ENCODE data around the gene DAB2.
A peak's percentile ranks its signal among the peaks of the same experiment; 100 is the strongest.

DAB2 gene

DNA sequence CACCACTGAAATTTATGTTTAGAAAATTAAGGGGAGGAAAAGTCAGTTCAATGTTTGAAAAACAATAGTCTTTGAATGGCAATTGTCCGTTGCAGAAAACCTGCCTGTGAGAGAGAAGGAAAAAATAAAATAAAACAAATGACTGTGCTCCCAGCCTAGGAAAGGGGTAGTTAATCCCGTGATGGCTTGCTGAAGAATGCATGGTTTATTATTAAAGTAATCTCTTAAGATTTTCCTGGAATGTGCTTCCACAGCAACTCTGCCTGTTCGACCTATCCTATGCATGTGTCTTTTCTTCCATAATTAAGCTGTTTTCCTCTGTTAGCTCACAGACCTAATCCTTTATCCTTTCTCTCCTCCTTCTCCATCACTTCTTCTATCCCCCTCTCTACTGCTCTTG is 2.4 kb upstream of the DAB2 start:
- TF ChIP-seq, protein P1, sequence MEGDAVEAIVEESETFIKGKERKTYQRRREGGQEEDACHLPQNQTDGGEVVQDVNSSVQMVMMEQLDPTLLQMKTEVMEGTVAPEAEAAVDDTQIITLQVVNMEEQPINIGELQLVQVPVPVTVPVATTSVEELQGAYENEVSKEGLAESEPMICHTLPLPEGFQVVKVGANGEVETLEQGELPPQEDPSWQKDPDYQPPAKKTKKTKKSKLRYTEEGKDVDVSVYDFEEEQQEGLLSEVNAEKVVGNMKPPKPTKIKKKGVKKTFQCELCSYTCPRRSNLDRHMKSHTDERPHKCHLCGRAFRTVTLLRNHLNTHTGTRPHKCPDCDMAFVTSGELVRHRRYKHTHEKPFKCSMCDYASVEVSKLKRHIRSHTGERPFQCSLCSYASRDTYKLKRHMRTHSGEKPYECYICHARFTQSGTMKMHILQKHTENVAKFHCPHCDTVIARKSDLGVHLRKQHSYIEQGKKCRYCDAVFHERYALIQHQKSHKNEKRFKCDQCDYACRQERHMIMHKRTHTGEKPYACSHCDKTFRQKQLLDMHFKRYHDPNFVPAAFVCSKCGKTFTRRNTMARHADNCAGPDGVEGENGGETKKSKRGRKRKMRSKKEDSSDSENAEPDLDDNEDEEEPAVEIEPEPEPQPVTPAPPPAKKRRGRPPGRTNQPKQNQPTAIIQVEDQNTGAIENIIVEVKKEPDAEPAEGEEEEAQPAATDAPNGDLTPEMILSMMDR (IDR thresholded peaks at IDR 0.05; ENCODE audit: low read depth, low read length) = no peak
- DNase-seq (ENCODE audit: low read depth, low spot score) = peak; percentile 35
- in situ Hi-C loops (cut with HindIII; ENCODE audit: low sequenced_read_pairs) = no loop called here
- no peak overlapping the region for H3K4me3 ChIP-seq (ENCODE audit: low read depth, low read length)

DNA sequence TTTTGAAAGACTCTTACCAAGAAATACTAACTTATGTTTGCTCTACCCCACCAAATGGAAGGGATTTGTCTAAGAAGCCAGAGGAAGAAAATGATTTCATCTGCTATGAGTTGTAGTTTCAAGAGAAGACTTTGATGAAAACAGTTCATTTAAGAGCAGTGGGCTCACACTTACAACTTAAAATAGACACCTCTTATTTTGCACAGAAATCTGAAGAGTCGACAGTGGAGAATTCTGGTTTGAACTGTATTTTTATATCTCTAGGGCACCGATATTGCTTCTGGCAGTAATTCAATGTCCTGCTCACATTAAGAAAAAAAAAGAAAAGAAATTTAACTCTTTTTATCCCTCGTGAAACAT is 1.9 kb upstream of the DAB2 start:
- H3K4me3 ChIP-seq (ENCODE audit: low read depth, low read length) = no peak overlapping the region

DNA sequence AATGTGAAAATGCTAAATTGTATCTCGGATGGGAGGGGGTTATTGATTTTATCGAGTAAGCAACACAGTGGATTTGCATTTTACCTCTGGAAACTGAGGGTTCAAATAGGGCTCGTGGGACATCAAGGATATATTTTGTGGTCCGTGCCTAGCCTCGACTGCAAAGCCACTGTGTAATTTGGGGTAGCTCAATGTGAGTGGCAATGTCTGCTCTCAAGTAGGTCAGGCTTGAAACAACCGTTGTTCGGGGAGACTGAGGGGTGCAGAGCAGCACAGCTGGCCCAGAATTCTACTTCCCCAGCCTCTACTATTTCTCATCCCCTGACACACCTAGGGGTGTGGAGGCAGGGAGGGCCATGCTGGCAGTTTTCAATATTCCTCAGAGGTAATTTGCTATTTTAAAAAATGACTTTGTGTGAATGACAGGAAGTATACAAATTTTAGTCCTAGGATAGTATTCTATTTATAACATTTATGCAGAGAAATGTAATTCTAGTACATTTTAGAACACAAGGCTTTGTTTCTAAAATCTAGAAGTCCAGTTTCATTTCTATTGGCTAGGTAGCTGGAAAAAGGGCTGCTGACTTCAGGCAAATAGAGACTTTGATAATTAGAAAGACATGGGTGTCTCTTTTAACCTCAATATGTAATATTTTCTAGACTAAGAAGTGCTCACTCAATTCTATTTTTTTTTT is 1.4 kb upstream of the DAB2 start:
- in situ Hi-C loops (cut with HindIII; ENCODE audit: low sequenced_read_pairs) = no loop called here
- TF ChIP-seq, protein P1 (IDR thresholded peaks at IDR 0.05; ENCODE audit: low read depth, low read length) = no peak
- H3K4me3 ChIP-seq (ENCODE audit: low read depth, low read length) = no peak overlapping the region
- no peak for DNase-seq (ENCODE audit: low read depth, low spot score)

More for the DNA sequence above, 1.9 kb upstream of the DAB2 start:
- DNase-seq (ENCODE audit: low read depth, low spot score) = peak; percentile 38
- TF ChIP-seq, protein P1 (IDR thresholded peaks at IDR 0.05; ENCODE audit: low read depth, low read length) = no peak
- in situ Hi-C loops (cut with HindIII; ENCODE audit: low sequenced_read_pairs) = no loop called here

DNA sequence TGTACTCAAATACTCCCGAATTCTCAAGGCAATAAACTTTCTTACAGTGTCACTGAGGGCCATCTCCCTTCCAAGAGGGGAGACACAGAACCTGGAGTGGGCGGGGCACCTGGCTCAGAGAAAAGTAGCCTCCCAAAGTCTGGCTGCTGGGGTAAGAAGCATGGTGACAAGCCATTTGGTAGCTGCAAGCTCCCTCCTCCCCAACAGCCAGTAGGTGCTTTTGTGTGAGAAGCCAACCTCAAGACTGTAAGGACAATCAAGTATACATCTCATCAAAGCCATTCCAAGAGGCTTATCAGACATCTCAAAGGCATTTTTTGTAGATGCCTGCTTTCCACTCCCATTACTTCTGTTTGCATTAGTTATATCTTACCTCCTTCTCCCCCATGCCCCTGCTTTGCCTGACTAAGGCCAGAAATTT is 1.4 kb downstream of the DAB2 start:
- in situ Hi-C loops (cut with HindIII; ENCODE audit: low sequenced_read_pairs) = no loop called here
- peak overlapping the region; percentile 84 for H3K4me3 ChIP-seq (ENCODE audit: low read depth, low read length)
- no peak for DNase-seq (ENCODE audit: low read depth, low spot score)
- TF ChIP-seq, protein P1 (IDR thresholded peaks at IDR 0.05; ENCODE audit: low read depth, low read length) = no peak

DNA sequence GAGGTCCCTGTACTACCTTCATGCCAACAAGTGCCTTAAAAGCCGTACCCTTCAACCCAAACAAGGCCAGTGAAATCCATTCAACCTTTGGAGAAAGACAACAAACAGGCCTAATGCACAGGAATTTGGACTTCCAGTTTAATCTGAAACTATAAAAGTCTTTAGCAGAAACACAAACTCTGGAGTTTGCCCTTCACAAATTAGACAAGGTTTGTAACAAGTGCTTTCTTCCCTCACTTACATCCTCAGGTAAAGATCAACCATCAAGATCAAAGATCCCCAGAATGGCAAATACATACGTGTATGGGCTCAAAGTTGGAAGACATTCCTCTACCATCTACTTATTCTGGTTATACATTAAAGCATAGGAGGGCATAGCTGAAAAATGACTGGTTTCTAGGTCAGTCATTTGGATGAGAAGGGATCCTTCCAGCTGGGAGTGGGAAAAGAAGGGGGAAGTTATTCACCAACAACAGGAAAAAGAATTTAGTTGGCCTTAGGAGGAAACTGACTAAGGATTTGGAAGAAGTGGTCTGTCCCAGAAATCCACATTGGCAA is 2.0 kb downstream of the DAB2 start:
- DNase-seq (ENCODE audit: low read depth, low spot score) = no peak
- peak overlapping the region; percentile 84 for H3K4me3 ChIP-seq (ENCODE audit: low read depth, low read length)
- TF ChIP-seq, protein P1 (IDR thresholded peaks at IDR 0.05; ENCODE audit: low read depth, low read length) = no peak
- in situ Hi-C loops (cut with HindIII; ENCODE audit: low sequenced_read_pairs) = no loop called here

DNA sequence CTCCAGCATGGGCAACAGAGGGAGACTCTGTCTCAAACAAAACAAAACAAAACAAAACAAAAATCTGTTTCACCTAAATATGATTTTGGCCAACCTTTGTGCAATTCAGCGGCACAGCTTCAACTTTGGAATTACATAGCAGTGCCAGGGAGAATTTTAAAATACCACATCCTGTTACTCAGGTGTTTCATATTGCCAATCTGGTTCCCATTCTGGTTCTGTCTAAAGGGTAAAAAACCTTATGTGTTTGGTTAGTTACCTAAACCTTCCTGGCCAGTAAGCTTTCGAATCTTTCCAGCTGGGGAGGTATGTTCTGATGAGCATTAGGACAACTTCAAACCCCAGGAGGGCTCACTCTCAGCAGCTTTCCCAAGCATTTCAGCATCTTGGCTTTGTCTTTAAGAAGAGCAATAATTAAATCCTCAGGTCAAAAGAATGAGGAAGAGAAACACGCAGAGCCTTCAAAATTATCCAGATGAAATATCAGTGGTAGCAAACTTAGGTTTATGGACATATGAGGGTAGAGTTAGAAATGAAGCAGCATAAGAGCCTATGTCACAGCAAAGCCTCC is 2.7 kb downstream of the DAB2 start:
- H3K4me3 ChIP-seq (ENCODE audit: low read depth, low read length) = peak overlapping the region; percentile 84
- TF ChIP-seq, protein P1 (IDR thresholded peaks at IDR 0.05; ENCODE audit: low read depth, low read length) = no peak
- in situ Hi-C loops (cut with HindIII; ENCODE audit: low sequenced_read_pairs) = no loop called here
- no peak for DNase-seq (ENCODE audit: low read depth, low spot score)
